NCI-H446 (cell line): ENCODE measurements around the gene SERP1.

Experiments
- DNase-seq, 2 experiments: peaks; one replicate each; lab custom pipeline; 2025; lab: John Stamatoyannopoulos, UW

SERP1 gene

DNA sequence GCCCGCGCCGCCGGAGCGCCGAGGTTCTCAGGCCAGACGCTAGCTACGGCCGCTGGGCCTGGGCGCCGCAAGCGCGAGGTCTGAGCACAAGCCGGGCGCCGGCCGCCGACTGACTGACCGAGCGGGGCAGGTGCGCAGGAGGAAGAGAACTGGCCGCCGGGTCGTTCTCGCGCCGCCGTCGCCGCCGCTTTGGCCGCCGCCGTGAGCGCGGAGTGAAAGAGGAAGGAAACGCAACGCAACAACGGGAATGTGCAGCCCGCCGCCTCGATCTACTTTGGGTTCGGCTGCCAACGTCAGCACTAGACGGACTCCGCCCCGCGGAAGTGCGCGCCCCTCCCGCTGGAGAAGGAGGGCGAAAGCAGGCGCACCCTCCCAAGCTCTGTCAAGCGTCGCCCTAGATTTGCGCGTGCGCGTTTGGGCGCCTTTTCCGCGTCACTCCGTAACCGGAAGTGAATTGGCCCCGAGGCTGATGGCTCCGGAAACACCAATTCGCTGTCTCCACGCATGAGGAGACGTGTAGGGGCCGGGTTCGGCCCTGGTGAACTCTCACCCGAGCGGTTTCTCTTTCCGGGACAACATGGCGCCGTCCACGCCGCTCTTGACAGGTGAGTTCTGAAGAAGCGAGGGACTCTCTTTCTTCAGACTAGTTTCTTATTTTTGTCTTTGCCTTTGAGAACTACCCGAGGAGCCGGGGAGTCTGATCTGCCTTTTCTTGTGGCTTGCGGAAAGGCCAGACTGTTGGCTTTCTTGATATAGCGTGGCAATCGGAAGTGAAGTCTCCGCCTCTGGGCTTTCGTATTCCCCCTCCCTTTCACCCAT is at the start of gene SERP1, which contains the start of gene EIF2A:
Gene SERP1, minus strand, starts transcription at position 271 of the 819 bp plus-strand sequence. CDS start 361 bp downstream, outside the sequence.
Gene EIF2A, plus strand, starts transcription at position 562 of the 819 bp plus-strand sequence. Its CDS starts 16 bp downstream, at position 578.
- peak; percentile 99 to 100 for DNase-seq

DNA sequence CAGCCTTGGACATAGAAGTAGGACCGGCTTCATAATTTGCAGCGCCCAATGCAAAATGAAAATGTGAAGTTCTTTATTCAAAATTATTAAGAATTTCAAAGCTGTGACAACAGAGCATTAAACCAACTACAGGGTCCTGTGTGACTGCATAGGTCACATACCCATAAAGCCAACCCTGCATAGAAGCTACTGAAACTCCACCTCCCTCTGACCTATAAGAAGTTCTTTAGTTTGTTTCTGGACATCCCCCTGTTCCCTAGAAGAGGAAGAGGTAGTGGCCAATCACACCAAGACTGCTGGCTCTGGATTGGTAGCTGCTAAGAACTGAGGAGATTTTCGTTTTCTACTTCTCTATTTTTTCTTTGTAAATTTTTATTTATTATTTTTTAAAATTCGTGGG is 47.9 kb upstream of the SERP1 start:
- no peak for DNase-seq

DNA sequence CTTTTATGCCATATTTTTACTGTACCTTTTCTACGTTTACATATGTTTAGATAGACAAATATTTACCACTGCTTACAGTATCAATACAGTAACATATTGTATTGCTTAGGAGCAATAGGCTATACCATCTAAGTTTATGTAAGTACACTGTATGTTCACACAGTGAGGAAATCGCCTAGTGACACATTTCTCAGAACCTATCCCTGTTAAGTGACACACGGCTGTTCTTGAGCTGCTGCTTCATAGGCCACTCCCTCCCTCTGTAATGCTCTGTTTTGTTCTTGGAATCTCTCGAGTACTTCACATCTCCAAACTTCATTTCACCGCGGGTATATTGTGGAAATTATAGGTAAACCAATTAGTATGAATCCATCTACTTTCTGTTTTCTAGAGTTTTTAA is 43.5 kb upstream of the SERP1 start:
- no peak for DNase-seq

DNA sequence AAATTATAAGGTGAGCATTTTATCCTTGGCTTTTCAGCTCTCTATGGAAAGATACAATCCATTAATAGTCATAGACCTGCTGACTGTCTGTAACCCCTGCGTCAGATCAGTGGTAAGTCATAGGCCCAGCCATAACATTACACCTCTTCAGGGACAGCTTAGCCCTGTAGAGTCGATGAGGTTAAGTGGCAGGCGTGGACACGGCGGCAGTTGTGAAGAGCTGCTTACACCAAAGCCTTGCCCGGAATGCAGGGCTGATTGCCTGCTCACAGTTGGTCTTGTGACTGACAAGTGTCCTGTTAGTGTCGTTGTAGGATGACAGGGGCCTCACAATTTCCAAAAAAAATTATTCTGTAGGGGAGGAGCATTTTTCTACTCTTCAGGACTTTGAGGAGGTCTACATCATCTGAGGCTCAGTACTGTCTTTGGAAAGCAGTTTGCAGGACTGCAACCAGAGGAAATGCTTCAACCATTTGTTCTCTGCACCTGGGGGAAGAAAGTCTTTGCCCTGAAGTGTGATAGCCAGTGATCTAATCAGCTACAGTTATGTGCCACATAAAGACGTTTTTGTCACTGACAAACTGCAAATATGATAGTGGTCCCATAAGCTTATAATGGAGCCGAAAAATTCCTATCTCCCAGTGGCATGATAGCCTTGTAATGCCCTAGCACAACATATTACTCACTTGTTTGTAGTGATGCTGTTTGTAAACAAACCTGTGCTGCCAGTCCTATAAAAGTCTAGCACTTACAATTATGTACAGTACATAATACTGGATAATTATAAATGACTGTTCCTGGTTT is 41.9 kb upstream of the SERP1 start:
- DNase-seq, result no peak

DNA sequence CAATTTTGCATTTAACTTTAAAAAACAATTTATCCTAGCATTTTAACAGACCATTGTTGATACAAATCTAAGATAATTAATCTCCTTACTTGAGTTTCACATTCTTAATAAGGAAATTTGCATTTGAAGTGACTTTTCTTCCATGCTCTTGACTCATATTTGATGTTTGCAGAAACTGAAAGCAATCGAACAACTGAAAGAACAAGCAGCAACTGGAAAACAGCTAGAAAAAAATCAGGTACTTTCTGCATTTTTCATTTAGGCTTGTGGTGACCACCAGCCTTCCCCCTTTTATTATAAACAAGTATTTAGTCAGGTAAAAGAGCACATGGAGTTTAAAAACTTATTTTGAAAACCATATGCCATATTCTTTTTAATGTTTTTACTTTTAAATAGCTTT is 36.7 kb upstream of the SERP1 start:
- DNase-seq, result no peak

DNA sequence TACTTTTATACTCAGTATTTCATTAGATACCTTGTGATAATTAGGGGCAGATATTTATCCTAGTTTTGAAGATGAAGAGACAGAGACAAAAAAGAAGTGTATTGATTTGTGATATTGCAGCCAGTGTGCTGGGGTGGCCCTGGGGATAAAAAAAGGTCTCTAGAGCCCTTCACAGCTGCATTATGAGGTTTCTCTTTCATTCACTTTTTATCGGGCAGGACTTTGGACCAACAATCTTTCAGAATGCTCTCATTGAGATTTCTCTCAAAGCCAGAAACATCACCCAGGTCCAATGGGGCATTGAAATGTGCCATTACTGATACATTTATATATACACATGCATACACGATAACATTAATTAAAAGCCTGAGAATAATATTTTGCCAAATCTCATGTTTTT is 36.3 kb upstream of the SERP1 start:
- DNase-seq, result no peak

DNA sequence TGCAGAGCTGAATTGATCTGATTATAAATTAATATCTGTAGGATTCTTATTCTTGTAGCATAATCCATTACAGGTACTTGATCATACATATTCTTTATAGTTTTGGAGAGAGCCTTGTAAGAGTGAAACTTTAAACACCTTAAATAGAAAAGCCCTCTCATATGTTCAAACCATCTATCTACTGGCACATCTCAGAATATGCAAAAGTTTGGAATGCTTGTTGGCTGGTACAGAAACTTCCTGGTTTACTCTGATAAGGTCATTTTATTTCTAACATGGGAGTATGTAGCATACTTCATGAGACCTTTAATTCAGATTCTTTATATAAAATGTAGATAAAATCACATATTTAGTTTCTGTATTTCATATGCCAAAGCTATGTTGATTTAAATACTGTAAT is 34.9 kb upstream of the SERP1 start:
- no peak for DNase-seq

DNA sequence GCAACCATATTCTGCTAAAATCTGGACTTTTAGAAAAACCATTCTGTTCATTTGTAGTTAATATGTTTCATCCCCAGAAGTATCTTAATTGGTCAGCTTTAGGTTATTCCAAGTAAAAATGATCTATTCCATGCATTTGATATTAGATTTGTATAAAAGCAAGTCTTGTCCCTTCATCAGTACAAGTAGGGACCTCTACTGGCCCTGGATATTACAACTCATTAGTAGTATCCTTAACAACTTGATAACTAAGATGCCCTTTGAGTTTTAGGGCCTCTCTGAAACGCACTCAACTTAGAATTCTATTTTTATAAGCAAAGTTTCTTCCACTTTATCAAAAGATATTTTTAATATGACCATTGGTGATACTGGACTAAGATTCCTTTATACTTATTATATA is 31.6 kb upstream of the SERP1 start:
- DNase-seq, result no peak

DNA sequence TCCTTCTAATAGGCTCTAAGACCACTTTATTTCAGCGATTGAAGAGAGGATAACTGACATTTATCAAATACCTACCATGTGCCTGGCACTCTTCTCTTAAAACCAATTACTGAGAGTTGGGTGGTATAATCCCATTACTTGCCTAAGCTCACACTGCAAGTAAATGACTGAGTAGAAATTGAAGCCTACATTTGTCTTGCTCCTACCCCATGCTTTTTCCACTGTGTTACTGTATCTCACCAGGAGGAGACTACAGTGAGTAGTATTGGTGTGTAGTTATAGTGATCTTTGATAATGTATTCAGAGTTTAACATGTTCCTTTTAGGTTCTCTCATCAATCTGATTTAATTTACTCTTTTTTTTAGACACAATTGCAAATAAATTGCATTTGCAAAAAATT is 21.0 kb upstream of the SERP1 start:
- DNase-seq, result no peak

DNA sequence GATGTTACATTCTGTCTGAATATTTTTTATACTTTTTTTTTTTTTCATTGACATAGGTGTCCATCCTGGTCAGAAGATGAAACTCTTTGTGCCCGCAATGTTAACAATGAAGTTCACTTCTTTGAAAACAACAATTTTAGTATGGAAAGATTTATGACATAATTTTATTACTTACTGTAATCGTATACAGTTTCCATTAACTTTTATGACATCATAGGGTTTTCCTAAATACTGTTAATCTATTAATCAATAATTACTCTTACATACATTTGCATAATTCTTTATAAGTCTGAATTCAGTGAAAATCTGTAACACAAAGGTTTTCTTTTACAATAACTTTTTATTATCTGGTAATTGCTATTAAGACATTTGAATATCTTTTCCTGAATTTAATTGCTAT is 17.9 kb upstream of the SERP1 start:
- DNase-seq, result no peak

DNA sequence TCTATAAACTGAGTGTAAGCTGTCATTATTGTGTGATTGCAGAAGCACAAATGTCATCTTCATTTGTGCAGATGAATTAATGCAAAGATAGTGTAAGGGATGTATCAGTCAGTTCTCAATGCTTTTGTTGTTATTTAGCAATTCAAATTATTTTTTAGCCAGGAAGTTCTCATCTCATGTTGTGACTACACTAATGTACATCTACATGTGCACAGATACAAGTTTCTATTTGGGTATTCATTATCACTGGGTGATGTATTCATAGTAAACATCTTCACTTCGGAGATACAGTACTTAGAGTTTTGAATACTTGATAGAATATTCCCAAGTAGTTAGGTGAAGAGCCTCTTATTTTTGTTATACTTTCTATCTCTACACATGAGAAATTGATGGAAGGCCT is 11.4 kb upstream of the SERP1 start:
- no peak for DNase-seq

DNA sequence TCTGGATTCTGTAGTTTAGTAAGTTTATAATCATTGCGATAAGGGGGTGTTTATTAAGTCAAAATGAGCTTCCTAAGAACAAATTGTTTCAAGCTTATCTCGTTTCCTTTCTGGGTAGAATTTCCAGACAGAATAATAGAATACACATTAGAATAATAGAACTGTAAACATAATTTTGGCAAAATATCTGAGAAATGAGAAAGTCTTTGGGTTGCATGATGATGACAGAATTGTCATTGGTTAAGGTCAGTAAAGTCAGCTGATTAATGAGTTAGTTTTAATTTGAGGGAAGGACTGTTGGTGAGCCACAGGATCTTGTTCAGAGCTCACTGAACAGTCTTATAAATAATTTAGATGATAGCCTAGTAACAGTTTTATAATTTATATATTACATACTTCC is 10.5 kb upstream of the SERP1 start:
- no peak for DNase-seq

DNA sequence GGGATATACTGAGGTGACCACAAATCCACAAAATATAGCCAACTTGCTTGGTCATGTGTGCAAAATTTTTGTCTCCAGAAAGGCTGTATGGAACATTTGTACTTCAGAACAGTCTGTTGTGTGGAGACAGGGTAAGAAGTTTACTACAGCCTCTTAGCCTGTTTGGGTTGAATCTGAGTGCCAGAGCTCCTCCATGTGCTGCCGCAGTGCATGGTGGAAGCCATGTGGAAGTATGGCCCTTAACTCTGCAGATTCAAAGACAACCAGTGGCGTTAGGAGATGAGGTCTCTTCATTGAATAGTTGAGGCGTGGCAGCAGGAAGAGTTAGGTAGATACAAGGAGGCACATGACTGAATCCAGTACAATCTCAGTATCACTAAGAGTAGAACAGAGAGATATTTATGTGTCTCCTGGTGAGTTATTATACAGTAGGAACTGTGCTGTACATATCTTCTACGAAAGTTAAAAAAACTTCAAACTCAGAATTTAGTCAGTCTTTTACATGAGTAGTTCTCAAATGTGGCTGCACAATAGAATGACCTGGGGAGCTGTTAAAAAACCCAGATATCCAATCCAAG is 9.7 kb upstream of the SERP1 start:
- DNase-seq, result no peak

DNA sequence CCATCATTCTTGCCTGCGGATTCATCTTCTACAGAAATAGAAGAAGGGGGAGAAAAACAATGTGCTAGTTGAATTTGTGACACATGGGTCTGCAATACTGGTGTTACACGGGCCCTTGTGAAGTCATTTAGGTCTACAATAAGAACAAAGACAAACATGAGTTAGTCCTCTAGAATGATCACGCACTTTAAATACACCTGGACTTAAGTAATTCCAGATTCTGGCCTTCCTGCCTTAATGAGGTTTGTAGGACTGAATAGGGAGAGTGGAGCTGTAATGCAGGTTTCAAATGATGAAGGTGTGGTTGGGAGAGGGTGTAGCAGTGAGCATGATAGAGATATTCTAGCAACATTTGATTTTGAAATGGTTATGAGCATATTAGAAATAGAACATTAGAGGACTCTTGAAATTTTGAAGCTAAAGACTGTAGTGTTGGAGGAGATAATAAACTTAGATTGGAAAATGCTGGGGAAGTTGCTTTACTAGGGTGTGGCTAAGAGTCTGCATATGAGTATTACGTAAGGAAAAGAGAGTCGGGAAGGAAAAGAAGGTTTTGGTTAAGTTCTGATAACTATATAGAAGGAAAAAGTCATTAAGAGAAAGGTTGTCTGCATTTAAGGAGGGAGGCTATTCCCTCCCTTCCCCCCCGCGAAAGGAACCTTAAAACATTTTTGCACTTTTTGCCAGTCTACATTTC is 897 bp upstream of the SERP1 start:
- no peak for DNase-seq

DNA sequence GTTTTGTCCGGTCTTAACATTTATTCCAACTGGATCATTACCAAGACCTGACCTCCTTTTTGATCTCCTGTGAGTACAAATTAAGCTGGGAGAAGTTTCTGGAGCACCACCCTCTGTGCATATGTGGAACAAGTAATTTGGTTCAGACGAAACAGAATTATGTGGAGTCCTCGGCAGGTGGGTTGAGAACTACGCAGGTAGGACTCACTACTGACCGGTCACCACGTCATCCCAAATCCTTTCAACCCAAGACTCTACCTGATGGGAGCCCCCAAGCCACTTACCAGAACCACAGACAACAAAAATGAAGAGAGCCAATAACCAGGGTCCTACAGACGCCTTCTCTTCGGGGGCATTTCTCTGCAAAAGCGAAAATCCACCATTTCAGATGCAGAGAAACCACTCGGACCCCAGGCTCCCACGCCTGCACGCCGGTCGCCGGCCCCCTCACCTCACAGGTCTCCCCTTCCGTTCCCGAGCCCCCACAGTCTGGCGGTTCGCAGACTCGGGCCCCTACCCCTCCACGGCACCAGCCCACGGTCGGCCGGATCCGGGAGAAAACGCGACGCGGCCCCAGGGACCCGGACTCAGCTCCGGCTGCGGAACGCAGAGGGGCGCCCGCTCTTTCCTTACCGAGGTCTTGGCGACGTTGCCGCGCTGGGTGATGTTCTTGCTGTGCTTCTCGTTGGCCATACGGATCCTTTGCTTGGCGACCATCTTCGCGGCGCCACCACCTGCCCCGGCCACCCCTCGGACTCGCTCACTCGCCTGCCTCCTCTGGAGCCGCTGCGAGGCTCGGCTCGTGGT is 674 bp downstream of the SERP1 start:
- peak in 1 of 2 experiments; percentile 48 for DNase-seq

DNA sequence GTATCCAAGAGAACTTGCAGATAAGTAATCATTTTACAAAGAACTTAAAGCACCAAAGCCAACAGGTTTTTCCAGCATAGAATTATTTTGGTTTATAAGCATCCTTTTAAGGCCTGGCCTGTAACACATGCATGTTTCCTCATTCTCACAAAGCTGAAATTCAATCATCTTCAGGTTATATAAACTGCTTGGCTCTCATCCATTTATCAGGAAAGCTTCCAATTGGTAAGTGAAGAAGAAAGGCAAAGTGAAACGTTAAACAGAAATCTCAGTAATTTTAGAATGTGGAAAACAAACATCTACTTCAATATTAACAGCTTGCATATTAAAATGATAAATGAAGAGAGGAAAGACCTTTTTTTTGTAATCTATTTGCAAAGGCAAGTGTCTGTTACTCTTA is 1.6 kb downstream of the SERP1 start:
- DNase-seq, result no peak

DNA sequence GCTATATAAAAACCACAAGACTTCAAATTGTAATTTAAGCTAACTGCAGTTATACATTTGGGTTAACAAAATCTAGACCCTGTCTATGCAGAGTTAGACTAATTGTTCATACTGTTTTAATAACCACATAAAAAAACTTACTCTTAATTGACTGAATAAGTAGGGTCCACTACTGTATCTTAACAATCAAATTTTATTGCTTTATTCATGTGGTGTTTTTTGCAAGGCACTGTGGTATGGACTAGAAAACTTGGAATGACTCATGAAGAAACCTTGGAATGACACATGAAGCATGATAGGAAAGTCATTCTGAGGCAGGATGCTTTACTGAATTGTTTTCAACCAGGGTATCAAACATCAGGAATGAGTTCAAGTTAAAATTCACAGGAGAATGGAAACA is 2.3 kb downstream of the SERP1 start:
- DNase-seq, result no peak

DNA sequence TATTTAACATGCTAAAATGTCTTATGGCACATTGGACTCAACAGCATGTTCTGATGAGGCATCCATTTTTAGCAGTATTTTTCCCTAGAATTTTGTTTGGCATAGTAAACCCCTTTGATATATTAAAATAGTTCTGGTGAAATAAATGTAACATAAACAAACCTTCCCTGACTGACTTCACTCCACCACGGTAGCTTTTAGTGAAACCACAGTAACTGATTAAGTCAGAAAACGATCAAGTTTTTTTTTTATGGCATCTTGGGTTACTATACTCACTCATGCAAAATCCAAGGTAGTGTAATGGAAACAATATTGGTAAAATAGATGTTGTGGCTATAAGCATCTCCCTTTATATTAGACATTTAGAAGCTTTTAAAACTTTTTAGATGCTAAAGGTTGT is 2.8 kb downstream of the SERP1 start:
- DNase-seq, result no peak

DNA sequence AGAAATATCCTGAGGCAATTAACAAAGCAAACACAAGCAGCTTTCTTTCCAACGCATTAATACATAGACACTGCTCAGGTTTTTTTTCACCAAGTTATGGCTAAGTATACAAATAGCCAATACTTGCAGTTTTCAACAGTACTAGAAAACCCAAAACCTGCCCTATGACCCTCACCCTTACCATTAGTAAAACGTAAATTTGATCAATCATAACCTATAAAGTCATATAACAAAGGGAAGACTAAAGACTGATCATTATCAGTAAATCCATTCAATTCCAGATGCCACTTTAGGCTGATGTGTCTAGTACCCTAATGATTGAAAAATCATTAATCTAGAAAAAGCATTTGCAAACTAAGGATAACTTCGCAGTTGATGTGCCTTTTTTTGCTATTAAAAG is 3.2 kb downstream of the SERP1 start:
- DNase-seq, result no peak

DNA sequence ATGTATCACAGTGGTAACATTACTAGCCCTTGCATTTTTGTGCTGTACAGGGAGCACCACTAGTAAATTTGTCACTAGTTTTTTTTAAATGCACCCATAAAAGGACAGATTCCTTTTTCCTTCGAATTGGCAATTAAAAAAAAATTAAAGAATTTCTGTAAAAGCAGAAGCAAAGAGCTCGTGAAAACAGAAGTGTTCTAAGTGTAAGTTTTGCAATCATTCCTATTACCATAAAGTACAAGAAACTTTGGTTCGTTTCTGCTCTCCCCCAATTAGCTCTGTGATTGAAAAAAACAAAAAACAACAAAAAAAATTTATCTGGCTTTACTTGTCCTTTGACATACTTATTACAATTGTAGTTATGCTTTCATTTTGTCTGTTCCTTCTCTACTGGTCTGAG is 5.3 kb downstream of the SERP1 start:
- no peak for DNase-seq

DNA sequence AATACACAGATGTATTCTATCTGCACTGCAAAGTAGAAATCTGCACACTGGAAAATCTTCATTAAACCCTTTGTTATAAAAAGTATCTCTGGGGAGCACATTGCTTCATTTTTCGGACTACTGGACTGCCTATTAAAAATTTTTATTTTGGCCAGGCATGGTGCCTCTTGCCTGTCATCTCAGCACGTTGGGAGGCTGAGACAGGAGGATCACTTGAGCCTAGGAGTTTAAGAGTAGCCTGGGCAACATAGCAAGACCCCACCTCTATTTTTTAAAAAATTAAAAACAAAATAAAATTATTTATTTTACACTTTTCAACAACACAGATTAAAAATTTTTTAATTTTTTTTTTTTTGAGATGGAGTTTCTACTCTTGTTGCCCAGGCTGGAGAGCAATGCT is 6.0 kb downstream of the SERP1 start:
- DNase-seq, result no peak
